H9 (cell line): ENCODE results near the gene DPYSL5. TPM values are rescaled to one million over a fixed set of nuclear protein-coding genes. Genes with fewer than 3 reads are reported as not detected.

Experiments used
- DNase-seq: peaks from one replicate; pipeline ENCODE4 v3.0.0-alpha.2; 2017
- H2AFZ ChIP-seq: one replicate; pipeline ENCODE4 v1.6.1; 2013; ENCODE audit warnings: mild to moderate bottlenecking, low read length, control low read depth, moderate library complexity
- H2AK5ac ChIP-seq: 2 replicates; pipeline ENCODE4 v1.6.1; 2013; ENCODE audit warnings: low read length, control low read depth, mixed read lengths; ENCODE audit not compliant: insufficient read length
- H2BK120ac ChIP-seq: one replicate; pipeline ENCODE4 v1.6.1; 2013; ENCODE audit warnings: low read depth, mild to moderate bottlenecking, low read length, control low read depth, inconsistent platforms; ENCODE audit not compliant: poor library complexity, severe bottlenecking
- H2BK12ac ChIP-seq: 2 replicates; pipeline ENCODE4 v1.6.1; 2013; ENCODE audit warnings: low read length, control low read depth, mixed read lengths, low read depth; ENCODE audit not compliant: insufficient read length
- H2BK15ac ChIP-seq: 2 replicates; pipeline ENCODE4 v1.6.1; 2013; ENCODE audit warnings: low read depth, low read length, control low read depth
- H2BK20ac ChIP-seq: one replicate; pipeline ENCODE4 v1.6.1; 2013; ENCODE audit warnings: low read depth, mild to moderate bottlenecking, low read length, control low read depth, inconsistent platforms; ENCODE audit not compliant: poor library complexity, severe bottlenecking
- H2BK5ac ChIP-seq: 2 replicates; pipeline ENCODE4 v1.6.1; 2013; ENCODE audit warnings: low read length, control low read depth, mixed read lengths; ENCODE audit not compliant: insufficient read length
- H3K14ac ChIP-seq: 2 replicates; pipeline ENCODE4 v1.6.1; 2013; ENCODE audit warnings: low read length, control low read depth; ENCODE audit not compliant: insufficient read depth
- H3K18ac ChIP-seq: 2 replicates; pipeline ENCODE4 v1.6.1; 2013; ENCODE audit warnings: low read depth, mild to moderate bottlenecking, mixed read lengths, low read length, control low read depth; ENCODE audit not compliant: insufficient read length
- H3K23ac ChIP-seq: 2 replicates; pipeline ENCODE4 v1.6.1; 2013; ENCODE audit warnings: low read length, control low read depth, mixed read lengths, low read depth; ENCODE audit not compliant: insufficient read length
- H3K23me2 ChIP-seq: 2 replicates; pipeline ENCODE4 v1.6.1; 2013; ENCODE audit warnings: low read depth, mild to moderate bottlenecking, mixed read lengths, low read length, control low read depth; ENCODE audit not compliant: insufficient read length, poor library complexity, severe bottlenecking
- H3K27ac ChIP-seq: 2 replicates; pipeline ENCODE4 v1.5.1; 2013; ENCODE audit warnings: low read length, control low read depth, mixed read lengths, low read depth; ENCODE audit not compliant: insufficient read length
- H3K27me3 ChIP-seq: 2 replicates; pipeline ENCODE4 v1.6.1; 2013; ENCODE audit warnings: low read length, control low read depth, inconsistent platforms; ENCODE audit not compliant: insufficient read depth
- H3K4ac ChIP-seq: 2 replicates; pipeline ENCODE4 v1.6.1; 2013; ENCODE audit warnings: low read depth, mild to moderate bottlenecking, control low read depth, inconsistent platforms, low read length, moderate library complexity
- H3K4me1 ChIP-seq: 2 replicates; pipeline ENCODE4 v1.6.1; 2013; ENCODE audit warnings: low read length, control low read depth, inconsistent platforms; ENCODE audit not compliant: insufficient read depth
- H3K4me2 ChIP-seq: 2 replicates; pipeline ENCODE4 v1.6.1; 2013; ENCODE audit warnings: low read length, control low read depth, mixed read lengths; ENCODE audit not compliant: insufficient read length, insufficient read depth
- H3K56ac ChIP-seq: 2 replicates; pipeline ENCODE4 v1.6.1; 2013; ENCODE audit warnings: low read depth, mild to moderate bottlenecking, mixed read lengths, low read length, control low read depth; ENCODE audit not compliant: insufficient read length
- H3K79me1 ChIP-seq: 2 replicates; pipeline ENCODE4 v1.6.1; 2013; ENCODE audit warnings: low read depth, mild to moderate bottlenecking, moderate library complexity, low read length, control low read depth, inconsistent platforms; ENCODE audit not compliant: insufficient read depth, poor library complexity, severe bottlenecking
- H3K79me2 ChIP-seq: 2 replicates; pipeline ENCODE4 v1.6.1; 2013; ENCODE audit warnings: low read length, control low read depth, inconsistent platforms; ENCODE audit not compliant: insufficient read depth
- H3K9ac ChIP-seq: 2 replicates; pipeline ENCODE4 v1.6.1; 2013; ENCODE audit warnings: low read length, control low read depth, mixed read lengths; ENCODE audit not compliant: insufficient read length; ENCODE audit errors: extremely low read depth
- H3K9me3 ChIP-seq: one replicate; pipeline ENCODE4 v1.6.1; 2013; ENCODE audit warnings: low read depth, low read length, inconsistent platforms; ENCODE audit not compliant: control insufficient read depth
- H3T11ph ChIP-seq: one replicate; pipeline ENCODE4 v1.6.1; 2013; ENCODE audit warnings: mild to moderate bottlenecking, low read length, control low read depth, inconsistent platforms
- H4K20me1 ChIP-seq: one replicate; pipeline ENCODE4 v1.6.1; 2013; ENCODE audit not compliant: control insufficient read depth, insufficient read length, insufficient read depth
- H4K5ac ChIP-seq: 2 replicates; pipeline ENCODE4 v1.6.1; 2013; ENCODE audit warnings: low read depth, mild to moderate bottlenecking, mixed read lengths, low read length, control low read depth; ENCODE audit not compliant: insufficient read length
- H4K8ac ChIP-seq: replicated peaks from 2 replicates; pipeline ENCODE4 v1.6.1; 2013; ENCODE audit warnings: low read length, control low read depth, mixed read lengths, low read depth; ENCODE audit not compliant: insufficient read length
- H4K91ac ChIP-seq: 2 replicates; pipeline ENCODE4 v1.6.1; 2013; ENCODE audit warnings: low read depth, mild to moderate bottlenecking, moderate library complexity, mixed read lengths, low read length, control low read depth; ENCODE audit not compliant: insufficient read length
- H3K27ac Mint-ChIP-seq, 3 experiments: 2 replicates in 2 of 3; 3 replicates in 1 of 3; pipeline ENCODE4 v1.8.0; 2020 to 2021; ENCODE audit warnings: mixed read lengths in 3 of 3, mild to moderate bottlenecking in 1 of 3, moderate library complexity in 1 of 3
- H3K27me3 Mint-ChIP-seq: 2 replicates; pipeline ENCODE4 v1.8.0; 2021; ENCODE audit warnings: low read depth, mild to moderate bottlenecking, moderate library complexity, mixed read lengths
- H3K36me3 Mint-ChIP-seq, 3 experiments: 2 replicates in 2 of 3; 3 replicates in 1 of 3; pipeline ENCODE4 v1.8.0; 2020 to 2021; ENCODE audit warnings: low read depth in 3 of 3, mixed read lengths in 3 of 3; ENCODE audit not compliant: insufficient read depth in 1 of 3
- H3K4me1 Mint-ChIP-seq, 2 experiments: 2 replicates each; pipeline ENCODE4 v1.8.0; 2020; ENCODE audit warnings: mixed read lengths in 2 of 2
- H3K4me3 Mint-ChIP-seq, 2 experiments: 2 replicates in 1 of 2; 3 replicates in 1 of 2; pipeline ENCODE4 v1.8.0; 2020 to 2021; ENCODE audit warnings: mild to moderate bottlenecking in 2 of 2, mixed read lengths in 2 of 2, moderate library complexity in 1 of 2
- H3K9me3 Mint-ChIP-seq, 2 experiments: 2 replicates in 1 of 2; 3 replicates in 1 of 2; pipeline ENCODE4 v1.8.0; 2020; ENCODE audit warnings: mild to moderate bottlenecking in 2 of 2, mixed read lengths in 2 of 2, moderate library complexity in 1 of 2
- CTCF ChIP-seq: fragments of 200-600 bp; sonication (generic); conservative IDR thresholded peaks from 3 replicates; pipeline ENCODE4 v1.8.0; 2021; ENCODE audit warnings: antibody characterized with exemption, mild to moderate bottlenecking
- WGBS: extraction: QIAGEN DNeasy Blood & Tissue Kit; methylation state at CpG from one replicate; pipeline ENCODE4 v1.1.7; 2013; ENCODE audit warnings: missing lambda C conversion rate, low lambda C conversion rate, mixed read lengths; ENCODE audit not compliant: insufficient read length; ENCODE audit errors: extremely low coverage; 5-methylcytosine and 5-hydroxymethylcytosine counted together
- total RNA-seq: library from RNA; stranded (reverse); gene quantifications from 2 replicates; pipeline ENCODE4 v1.2.1, GENCODE V29; 2021

DPYSL5 gene
- total RNA-seq, 1 experiment from 2014 or later: 6.4 TPM

- no peak overlapping the region for H3K4ac ChIP-seq
- no peak overlapping the region for H2BK20ac ChIP-seq
- H3K4me1 Mint-ChIP-seq: peaks cover 0 to 11% of the 10 kb centered on the region in 2 experiments
- H3K9me3 Mint-ChIP-seq: no peaks in the 10 kb centered on the region
- H3K56ac ChIP-seq: no peak overlapping the region
- TF ChIP-seq CTCF: no peak
- H2BK120ac ChIP-seq: no peak overlapping the region
- no peak overlapping the region for H2BK5ac ChIP-seq
- no peak overlapping the region for H4K8ac ChIP-seq
- H3K9me3 ChIP-seq: no peaks in the 10 kb centered on the region
- H3K4me2 ChIP-seq: no peak overlapping the region
- no peak overlapping the region for H3K27ac Mint-ChIP-seq
- no peak overlapping the region for H3K14ac ChIP-seq
- no peak overlapping the region for H3K4me3 Mint-ChIP-seq
- H4K20me1 ChIP-seq: no peaks in the 10 kb centered on the region
- no peaks in the 10 kb centered on the region for H3K36me3 Mint-ChIP-seq
- H2AFZ ChIP-seq: no peak overlapping the region
- H2AK5ac ChIP-seq: no peak overlapping the region
- no CpG with 5 or more reads among the region's 7 CpGs for WGBS
- H3K79me2 ChIP-seq: no peaks in the 10 kb centered on the region
- no peak overlapping the region for H2BK15ac ChIP-seq
- peaks cover 3% of the 10 kb centered on the region for H3K23me2 ChIP-seq
- H2BK12ac ChIP-seq: no peak overlapping the region
- H4K5ac ChIP-seq: no peak overlapping the region
- H3K18ac ChIP-seq: no peak overlapping the region
- no peak overlapping the region for H3K23ac ChIP-seq
- H3K79me1 ChIP-seq: no peaks in the 10 kb centered on the region
- peaks cover 5% of the 10 kb centered on the region for H3K27me3 Mint-ChIP-seq
- no peak overlapping the region for H3K9ac ChIP-seq
- no peak overlapping the region for H4K91ac ChIP-seq
- H3K27ac ChIP-seq: no peak overlapping the region
- no peaks in the 10 kb centered on the region for H3K27me3 ChIP-seq
- no peak overlapping the region for H3T11ph ChIP-seq
- peaks cover 2% of the 10 kb centered on the region; the same call in 1 of the 2 replicates for H3K4me1 ChIP-seq
- DNase-seq: no peak
Observed at GRCh38 chr2:26916128-26916692, 68.3 kb downstream of the DPYSL5 start.
